Neural cell (in vitro differentiated cells): ENCODE results near the gene CLC. TPM values are rescaled to one million over a fixed set of nuclear protein-coding genes. Genes with fewer than 3 reads are reported as not detected.

Experiments used
- H2AFZ ChIP-seq: fragments of 200-600, 300-800 bp; sonication (generic), shearing (Covaris generic); 2 replicates; pipeline ENCODE4 v1.6.0; 2014; ENCODE audit warnings: low read depth, mild to moderate bottlenecking, antibody characterized with exemption, low read length, moderate library complexity
- H3F3A ChIP-seq: fragments of 200-600 bp; shearing (Covaris generic); 2 replicates; pipeline ENCODE4 v1.6.1; 2016; ENCODE audit warnings: mild to moderate bottlenecking, moderate library complexity, mixed read lengths, antibody characterized with exemption, low read length; ENCODE audit not compliant: insufficient read depth, poor library complexity, severe bottlenecking
- H3K27ac ChIP-seq: fragments of 200-600, 300-800 bp; sonication (generic), shearing (Covaris generic); 2 replicates; pipeline ENCODE4 v1.5.1; 2014; ENCODE audit warnings: mild to moderate bottlenecking, low read length, moderate library complexity
- H3K27me3 ChIP-seq: fragments of 300-800, 200-600 bp; sonication (generic), shearing (Covaris generic); 2 replicates; pipeline ENCODE4 v1.6.0; 2014; ENCODE audit warnings: mild to moderate bottlenecking, low read depth, low read length, moderate library complexity; ENCODE audit not compliant: insufficient read depth
- H3K36me3 ChIP-seq: fragments of 300-800, 200-600 bp; sonication (generic), shearing (Covaris generic); 2 replicates; pipeline ENCODE4 v1.5.1; 2014; ENCODE audit warnings: mild to moderate bottlenecking, antibody characterized with exemption, low read length, moderate library complexity; ENCODE audit not compliant: insufficient read depth
- H3K4me2 ChIP-seq: fragments of 300-800, 200-600 bp; sonication (generic), shearing (Covaris generic); 2 replicates; pipeline ENCODE4 v1.6.0; 2014; ENCODE audit warnings: mild to moderate bottlenecking, low read length
- H3K4me3 ChIP-seq: fragments of 300-800, 200-600 bp; sonication (generic), shearing (Covaris generic); 2 replicates; pipeline ENCODE4 v1.5.1; 2014; ENCODE audit warnings: mild to moderate bottlenecking, low read length, moderate library complexity
- H3K79me2 ChIP-seq: fragments of 200-600 bp; shearing (Covaris generic); replicated peaks from 2 replicates; pipeline ENCODE4 v1.6.0; 2014; ENCODE audit warnings: mild to moderate bottlenecking, low read length, moderate library complexity; ENCODE audit not compliant: insufficient read depth
- H3K9ac ChIP-seq: fragments of 300-800, 200-600 bp; sonication (generic), shearing (Covaris generic); 2 replicates; pipeline ENCODE4 v1.6.1; 2016; ENCODE audit warnings: mild to moderate bottlenecking, low read length, mixed read lengths
- H3K9me2 ChIP-seq: fragments of 200-600 bp; shearing (Covaris generic); 2 replicates; pipeline ENCODE4 v1.6.1; 2016; ENCODE audit warnings: mild to moderate bottlenecking, low read length, mixed read lengths; ENCODE audit not compliant: insufficient read depth
- H3K9me3 ChIP-seq: fragments of 200-600, 300-800 bp; sonication (generic), shearing (Covaris generic); 2 replicates; pipeline ENCODE4 v1.6.1; 2016; ENCODE audit warnings: mild to moderate bottlenecking, mixed run types, low read length, moderate library complexity, mixed read lengths
- H4K20me1 ChIP-seq: fragments of 200-600 bp; shearing (Covaris generic); 2 replicates; pipeline ENCODE4 v1.6.1; 2016; ENCODE audit warnings: mild to moderate bottlenecking, mixed run types; ENCODE audit not compliant: insufficient read depth
- EP300 ChIP-seq: fragments of 450-650 bp; conservative IDR thresholded peaks from 2 replicates; pipeline ENCODE4 v1.6.1; 2014; ENCODE audit warnings: antibody characterized with exemption, mild to moderate bottlenecking, moderate library complexity; ENCODE audit not compliant: poor library complexity, severe bottlenecking
- EZH2 ChIP-seq: fragments of 200-600, 300-800 bp; shearing (Covaris generic), sonication (generic); IDR thresholded peaks from 2 replicates; pipeline ENCODE4 v1.6.1; 2014; ENCODE audit warnings: antibody characterized with exemption, low read length, borderline replicate concordance, mild to moderate bottlenecking; ENCODE audit not compliant: insufficient read depth, poor library complexity, severe bottlenecking
- MXI1 ChIP-seq: fragments of 450-650 bp; conservative IDR thresholded peaks from 2 replicates; pipeline ENCODE4 v1.6.1; 2014; ENCODE audit warnings: antibody characterized with exemption, mild to moderate bottlenecking; ENCODE audit not compliant: poor library complexity, severe bottlenecking
- POLR2AphosphoS5 ChIP-seq: IDR thresholded peaks from 2 replicates; pipeline ENCODE4 v1.6.1; 2012
- RAD21 ChIP-seq: fragments of 450-650 bp; conservative IDR thresholded peaks from 2 replicates; pipeline ENCODE4 v1.6.1; 2014; ENCODE audit warnings: antibody characterized with exemption, mild to moderate bottlenecking, moderate library complexity
- REST ChIP-seq: IDR thresholded peaks from 2 replicates; pipeline ENCODE4 v1.6.1; 2012; ENCODE audit warnings: borderline replicate concordance
- SMC3 ChIP-seq: fragments of 450-650 bp; conservative IDR thresholded peaks from 2 replicates; pipeline ENCODE4 v1.6.1; 2014; ENCODE audit warnings: antibody characterized with exemption, mild to moderate bottlenecking, moderate library complexity; ENCODE audit not compliant: poor library complexity
- TAF1 ChIP-seq: IDR thresholded peaks from 2 replicates; pipeline ENCODE4 v1.6.1; 2012; ENCODE audit warnings: low read depth
- polyA plus RNA-seq: library from polyadenylated mRNA; depleted of rRNA; stranded (reverse); fragments of >200 nt; gene quantifications from 2 replicates; pipeline ENCODE4 v1.2.3, GENCODE V29; 2014
- TF ChIP-seq, protein P1 (sequence below): fragments of 450-650 bp; IDR thresholded peaks from 2 replicates; pipeline ENCODE4 v1.5.1; 2014; ENCODE audit warnings: antibody characterized with exemption, mild to moderate bottlenecking, moderate library complexity; ENCODE audit not compliant: poor library complexity, severe bottlenecking

CLC gene
- polyA plus RNA-seq, 1 donor from 2014 or later, result 1.1 TPM

GRCh38 chr19:39738814-39739213, 985 bp upstream of the CLC start:
- Histone ChIP-seq H3K4me3 (no peak overlapping the region), H3K9me2 (no peaks in the 10 kb centered on the region), H3K9ac (no peak overlapping the region), H4K20me1 (no peaks in the 10 kb centered on the region), H3K79me2 (no peaks in the 10 kb centered on the region), H3K9me3 (no peaks in the 10 kb centered on the region), H3F3A (no peaks in the 10 kb centered on the region), H3K27me3 (no peaks in the 10 kb centered on the region), H2AFZ (peak overlapping the region; percentile 12), H3K27ac (peak overlapping the region; percentile 32), H3K36me3 (no peaks in the 10 kb centered on the region), H3K4me2 (no peak overlapping the region)
- TF ChIP-seq, protein P1, sequence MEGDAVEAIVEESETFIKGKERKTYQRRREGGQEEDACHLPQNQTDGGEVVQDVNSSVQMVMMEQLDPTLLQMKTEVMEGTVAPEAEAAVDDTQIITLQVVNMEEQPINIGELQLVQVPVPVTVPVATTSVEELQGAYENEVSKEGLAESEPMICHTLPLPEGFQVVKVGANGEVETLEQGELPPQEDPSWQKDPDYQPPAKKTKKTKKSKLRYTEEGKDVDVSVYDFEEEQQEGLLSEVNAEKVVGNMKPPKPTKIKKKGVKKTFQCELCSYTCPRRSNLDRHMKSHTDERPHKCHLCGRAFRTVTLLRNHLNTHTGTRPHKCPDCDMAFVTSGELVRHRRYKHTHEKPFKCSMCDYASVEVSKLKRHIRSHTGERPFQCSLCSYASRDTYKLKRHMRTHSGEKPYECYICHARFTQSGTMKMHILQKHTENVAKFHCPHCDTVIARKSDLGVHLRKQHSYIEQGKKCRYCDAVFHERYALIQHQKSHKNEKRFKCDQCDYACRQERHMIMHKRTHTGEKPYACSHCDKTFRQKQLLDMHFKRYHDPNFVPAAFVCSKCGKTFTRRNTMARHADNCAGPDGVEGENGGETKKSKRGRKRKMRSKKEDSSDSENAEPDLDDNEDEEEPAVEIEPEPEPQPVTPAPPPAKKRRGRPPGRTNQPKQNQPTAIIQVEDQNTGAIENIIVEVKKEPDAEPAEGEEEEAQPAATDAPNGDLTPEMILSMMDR, result no peak
- no peak for TF ChIP-seq POLR2AphosphoS5
- TF ChIP-seq EP300, result no peak
- no peak for TF ChIP-seq TAF1
- no peak for TF ChIP-seq RAD21
- no peak for TF ChIP-seq SMC3
- no peak for TF ChIP-seq MXI1
- no peak for TF ChIP-seq EZH2
- TF ChIP-seq REST, result no peak

GRCh38 chr19:39737351-39737750, 478 bp downstream of the CLC start:
- H3K4me3 ChIP-seq, result no peak overlapping the region
- no peaks in the 10 kb centered on the region for H3K9me2 ChIP-seq
- no peak overlapping the region for H3K9ac ChIP-seq
- H3K9me3 ChIP-seq, result no peaks in the 10 kb centered on the region
- H3K4me2 ChIP-seq, result no peak overlapping the region
- H4K20me1 ChIP-seq, result no peaks in the 10 kb centered on the region
- no peaks in the 10 kb centered on the region for H3K36me3 ChIP-seq
- no peaks in the 10 kb centered on the region for H3K27me3 ChIP-seq
- H3K27ac ChIP-seq, result no peak overlapping the region
- no peaks in the 10 kb centered on the region for H3F3A ChIP-seq
- TF ChIP-seq EP300 (no peak), SMC3 (no peak), EZH2 (no peak), TAF1 (no peak), REST (no peak), MXI1 (no peak)
- H3K79me2 ChIP-seq, result no peaks in the 10 kb centered on the region
- no peak overlapping the region for H2AFZ ChIP-seq
